Mesothelial cell of epicardium (in vitro differentiated cells): Measurements from ENCODE around the gene BNIP2. TPM values are rescaled to one million over a fixed set of nuclear protein-coding genes. Genes with fewer than 3 reads are reported as not detected.

Experiments used
- DNase-seq, 2 experiments: peaks; one replicate each; pipeline ENCODE4 v3.0.0; 2021; ENCODE audit warnings: low spot score in 2 of 2; ENCODE audit not compliant: unreplicated experiment in 2 of 2
- H3K27ac Mint-ChIP-seq: 2 replicates; pipeline ENCODE4 v1.8.0; 2021; ENCODE audit warnings: mixed read lengths
- H3K27me3 Mint-ChIP-seq: 2 replicates; pipeline ENCODE4 v1.8.0; 2021; ENCODE audit warnings: low read depth, mixed read lengths
- H3K36me3 Mint-ChIP-seq: 2 replicates; pipeline ENCODE4 v1.8.0; 2021; ENCODE audit warnings: mixed read lengths
- H3K4me1 Mint-ChIP-seq: 2 replicates; pipeline ENCODE4 v1.8.0; 2021; ENCODE audit warnings: mixed read lengths
- H3K4me3 Mint-ChIP-seq: 2 replicates; pipeline ENCODE4 v1.8.0; 2021; ENCODE audit warnings: mild to moderate bottlenecking, moderate library complexity, mixed read lengths
- H3K9me3 Mint-ChIP-seq: 2 replicates; pipeline ENCODE4 v1.8.0; 2021; ENCODE audit warnings: mixed read lengths
- CTCF ChIP-seq: fragments of 200-600 bp; sonication (generic); IDR thresholded peaks from one replicate; pipeline ENCODE4 v1.5.0; 2021; ENCODE audit warnings: antibody characterized with exemption; ENCODE audit not compliant: unreplicated experiment
- total RNA-seq: library from RNA; stranded (reverse); gene quantifications from 3 replicates; pipeline ENCODE4 v1.2.1, GENCODE V29; 2021

The BNIP2 gene
- total RNA-seq, 1 donor from 2014 or later: 69.6 TPM

GRCh38 chr15:59696332-59696731 is 7.2 kb upstream of the BNIP2 start:
- no peak for TF ChIP-seq CTCF
- no peak for DNase-seq
- H3K4me3 Mint-ChIP-seq: no peak overlapping the region
- H3K4me1 Mint-ChIP-seq: no peaks in the 10 kb centered on the region
- no peaks in the 10 kb centered on the region for H3K36me3 Mint-ChIP-seq
- H3K27ac Mint-ChIP-seq: no peak overlapping the region
- peaks cover 4% of the 10 kb centered on the region for H3K27me3 Mint-ChIP-seq
- no peaks in the 10 kb centered on the region for H3K9me3 Mint-ChIP-seq

GRCh38 chr15:59694779-59695178 is 5.7 kb upstream of the BNIP2 start:
- no peaks in the 10 kb centered on the region for H3K36me3 Mint-ChIP-seq
- peaks cover 3% of the 10 kb centered on the region for H3K4me1 Mint-ChIP-seq
- no peaks in the 10 kb centered on the region for H3K9me3 Mint-ChIP-seq
- no peak overlapping the region for H3K4me3 Mint-ChIP-seq
- TF ChIP-seq CTCF: no peak
- H3K27me3 Mint-ChIP-seq: peaks cover under 1% of the 10 kb centered on the region
- DNase-seq: no peak
- no peak overlapping the region for H3K27ac Mint-ChIP-seq

- peaks cover 16% of the 10 kb centered on the region for H3K4me1 Mint-ChIP-seq
- H3K4me3 Mint-ChIP-seq: peak overlapping the region; percentile 55
- no peaks in the 10 kb centered on the region for H3K9me3 Mint-ChIP-seq
- peak overlapping the region; percentile 18 for H3K27ac Mint-ChIP-seq
- no peak for DNase-seq
- H3K27me3 Mint-ChIP-seq: no peaks in the 10 kb centered on the region
- peak; percentile 65 for TF ChIP-seq CTCF
- no peaks in the 10 kb centered on the region for H3K36me3 Mint-ChIP-seq
Observed at GRCh38 chr15:59691194-59691805, 2.2 kb upstream of the BNIP2 start.

- Mint-ChIP-seq H3K4me3 (peak overlapping the region; percentile 96), H3K9me3 (no peaks in the 10 kb centered on the region), H3K4me1 (peaks cover 25% of the 10 kb centered on the region), H3K27ac (peak overlapping the region; percentile 98), H3K27me3 (no peaks in the 10 kb centered on the region), H3K36me3 (peaks cover 1% of the 10 kb centered on the region)
- DNase-seq: peak; percentile 23 to 50
- no peak for TF ChIP-seq CTCF
Observed at GRCh38 chr15:59689626-59690236, 611 bp upstream of the BNIP2 start.

- no peaks in the 10 kb centered on the region for H3K27me3 Mint-ChIP-seq
- peaks cover 4% of the 10 kb centered on the region for H3K36me3 Mint-ChIP-seq
- DNase-seq: peak in 1 of 2 experiments; percentile 40
- TF ChIP-seq CTCF: no peak
- H3K9me3 Mint-ChIP-seq: no peaks in the 10 kb centered on the region
- H3K4me1 Mint-ChIP-seq: peaks cover 25% of the 10 kb centered on the region
- peak overlapping the region; percentile 98 for H3K27ac Mint-ChIP-seq
- H3K4me3 Mint-ChIP-seq: peak overlapping the region; percentile 96
Observed at GRCh38 chr15:59688423-59688781, 718 bp downstream of the BNIP2 start.
